HG03520 (cell line): ENCODE results near the gene PILRA.
"Not testable (repeated sequence)": the region's sequence is repeated elsewhere in the genome, so short reads cannot be mapped to it uniquely, and the experiment has no call there.

Source experiments
- ATAC-seq: cut with Tn5 transposase; IDR thresholded peaks from one replicate; pipeline ENCODE4 v1.9.1; 2021; ENCODE audit warnings: mild to moderate bottlenecking, moderate library complexity; ENCODE audit not compliant: unreplicated experiment

Gene PILRA

GRCh38 chr7:100432621-100433275 is 59.5 kb downstream of the PILRA start:
- no peak for ATAC-seq

- ATAC-seq = no peak
Observed at GRCh38 chr7:100433276-100433591, 59.9 kb downstream of the PILRA start.

- ATAC-seq = no peak
Observed at GRCh38 chr7:100433592-100434296, 60.5 kb downstream of the PILRA start.

GRCh38 chr7:100434297-100435144 is 61.2 kb downstream of the PILRA start:
- ATAC-seq = no peak

- ATAC-seq = peak; percentile 22
Observed at GRCh38 chr7:100435401-100436304, 62.4 kb downstream of the PILRA start.

GRCh38 chr7:100437150-100438100 is 64.1 kb downstream of the PILRA start:
- ATAC-seq = no peak

- ATAC-seq = no peak
Observed at GRCh38 chr7:100438172-100438571, 64.9 kb downstream of the PILRA start.

GRCh38 chr7:100438731-100439130 is 65.4 kb downstream of the PILRA start:
- ATAC-seq = not testable (repeated sequence)

GRCh38 chr7:100439244-100439643 is 66.0 kb downstream of the PILRA start:
- ATAC-seq = not testable (repeated sequence)

GRCh38 chr7:100441641-100442535 is 68.6 kb downstream of the PILRA start:
- no peak for ATAC-seq

- no peak for ATAC-seq
Observed at GRCh38 chr7:100443096-100443840, 70.0 kb downstream of the PILRA start.

- ATAC-seq = no peak
Observed at GRCh38 chr7:100444311-100445278, 71.3 kb downstream of the PILRA start.

- ATAC-seq = no peak
Observed at GRCh38 chr7:100446040-100446439, 72.8 kb downstream of the PILRA start.

GRCh38 chr7:100447363-100447762 is 74.1 kb downstream of the PILRA start:
- ATAC-seq = not testable (repeated sequence)

GRCh38 chr7:100449190-100449795 is 76.0 kb downstream of the PILRA start:
- ATAC-seq = no peak
